HL-60 (cell line): ENCODE results near the gene ACTN1.

Experiments
- CTCF ChIP-seq: IDR thresholded peaks from one replicate; pipeline ENCODE4 v1.5.1; 2011; ENCODE audit warnings: low read length, control low read depth, inconsistent platforms; ENCODE audit not compliant: insufficient read depth
- GABPA ChIP-seq: IDR thresholded peaks from 2 replicates; pipeline ENCODE4 v1.6.1; 2012; ENCODE audit warnings: low read depth
- POLR2AphosphoS5 ChIP-seq: IDR thresholded peaks from 2 replicates; pipeline ENCODE4 v1.6.1; 2012; ENCODE audit warnings: low read depth
- SPI1 ChIP-seq: IDR thresholded peaks from 2 replicates; pipeline ENCODE4 v1.6.1; 2012; ENCODE audit warnings: low read depth, mild to moderate bottlenecking, borderline replicate concordance
- TF ChIP-seq, protein P1 (sequence below): IDR thresholded peaks from 2 replicates; pipeline ENCODE4 v1.6.1; 2012; ENCODE audit warnings: low read depth; ENCODE audit not compliant: insufficient replicate concordance

DNA sequence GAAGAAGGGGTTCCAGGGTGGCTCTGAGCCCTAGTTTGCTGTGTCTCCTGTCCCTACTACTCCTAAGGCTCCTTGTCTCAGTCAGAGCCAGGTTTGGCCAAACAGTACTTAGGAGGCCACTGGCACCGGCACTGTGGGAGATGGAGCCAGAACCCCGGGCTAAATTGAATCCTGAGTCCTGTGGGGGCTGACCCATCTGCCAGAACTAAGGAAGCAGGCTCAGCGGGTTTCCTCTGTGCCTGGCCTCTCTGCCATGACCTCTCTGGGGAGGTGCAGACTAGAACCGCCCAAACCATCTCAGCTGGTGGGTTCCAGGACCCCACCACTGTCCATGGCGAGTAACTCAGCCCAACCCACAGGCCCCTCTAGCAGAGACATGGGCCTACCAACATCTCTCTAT lies 5.5 kb downstream of the ACTN1 start:
- TF ChIP-seq CTCF = no peak
- TF ChIP-seq, protein P1, sequence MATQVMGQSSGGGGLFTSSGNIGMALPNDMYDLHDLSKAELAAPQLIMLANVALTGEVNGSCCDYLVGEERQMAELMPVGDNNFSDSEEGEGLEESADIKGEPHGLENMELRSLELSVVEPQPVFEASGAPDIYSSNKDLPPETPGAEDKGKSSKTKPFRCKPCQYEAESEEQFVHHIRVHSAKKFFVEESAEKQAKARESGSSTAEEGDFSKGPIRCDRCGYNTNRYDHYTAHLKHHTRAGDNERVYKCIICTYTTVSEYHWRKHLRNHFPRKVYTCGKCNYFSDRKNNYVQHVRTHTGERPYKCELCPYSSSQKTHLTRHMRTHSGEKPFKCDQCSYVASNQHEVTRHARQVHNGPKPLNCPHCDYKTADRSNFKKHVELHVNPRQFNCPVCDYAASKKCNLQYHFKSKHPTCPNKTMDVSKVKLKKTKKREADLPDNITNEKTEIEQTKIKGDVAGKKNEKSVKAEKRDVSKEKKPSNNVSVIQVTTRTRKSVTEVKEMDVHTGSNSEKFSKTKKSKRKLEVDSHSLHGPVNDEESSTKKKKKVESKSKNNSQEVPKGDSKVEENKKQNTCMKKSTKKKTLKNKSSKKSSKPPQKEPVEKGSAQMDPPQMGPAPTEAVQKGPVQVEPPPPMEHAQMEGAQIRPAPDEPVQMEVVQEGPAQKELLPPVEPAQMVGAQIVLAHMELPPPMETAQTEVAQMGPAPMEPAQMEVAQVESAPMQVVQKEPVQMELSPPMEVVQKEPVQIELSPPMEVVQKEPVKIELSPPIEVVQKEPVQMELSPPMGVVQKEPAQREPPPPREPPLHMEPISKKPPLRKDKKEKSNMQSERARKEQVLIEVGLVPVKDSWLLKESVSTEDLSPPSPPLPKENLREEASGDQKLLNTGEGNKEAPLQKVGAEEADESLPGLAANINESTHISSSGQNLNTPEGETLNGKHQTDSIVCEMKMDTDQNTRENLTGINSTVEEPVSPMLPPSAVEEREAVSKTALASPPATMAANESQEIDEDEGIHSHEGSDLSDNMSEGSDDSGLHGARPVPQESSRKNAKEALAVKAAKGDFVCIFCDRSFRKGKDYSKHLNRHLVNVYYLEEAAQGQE = no peak
- TF ChIP-seq GABPA = no peak
- TF ChIP-seq POLR2AphosphoS5 = no peak
- no peak for TF ChIP-seq SPI1
